GM23338 (cell line): ENCODE measurements around the gene CLCNKA. TPM values are rescaled to one million over a fixed set of nuclear protein-coding genes. Genes with fewer than 3 reads are reported as not detected.

Source experiments
- ETS1 ChIP-seq: IDR thresholded peaks from 2 replicates; pipeline ENCODE4 v1.6.1; 2016; ENCODE audit warnings: antibody characterized with exemption
- EZH2 ChIP-seq: fragments of 200-600 bp; sonication (generic); IDR thresholded peaks from one replicate; pipeline ENCODE4 v1.8.0; 2017; ENCODE audit warnings: antibody characterized with exemption, mild to moderate bottlenecking, low read depth; ENCODE audit not compliant: unreplicated experiment
- POLR2AphosphoS5 ChIP-seq: IDR thresholded peaks from 2 replicates; pipeline ENCODE4 v1.6.1; 2016; ENCODE audit warnings: antibody characterized with exemption, low read depth
- STAT1 ChIP-seq: IDR thresholded peaks from one replicate; pipeline ENCODE4 v1.6.1; 2016; ENCODE audit warnings: antibody characterized with exemption; ENCODE audit not compliant: unreplicated experiment
- ZNF114 ChIP-seq: fragments of 250-450 bp; sonication (Bioruptor Pico); IDR thresholded peaks from 2 replicates; pipeline ENCODE4 v1.5.0; 2020; ENCODE audit warnings: mild to moderate bottlenecking, moderate library complexity
- ZNF462 ChIP-seq: fragments of 250-450 bp; sonication (Bioruptor Pico); IDR thresholded peaks from 2 replicates; pipeline ENCODE4 v1.5.0; 2020; ENCODE audit warnings: mild to moderate bottlenecking, moderate library complexity
- polyA plus RNA-seq: library from polyadenylated mRNA; unstranded; fragments of >200 nt; fragmentation: Nextera tagmentation; extraction: Ambion mirVana; gene quantifications from 2 replicates; pipeline ENCODE4 v1.2.1, GENCODE V29; 2016
- total RNA-seq: library from RNA; depleted of rRNA; stranded (reverse); fragments of >200 nt; shearing (Covaris generic); gene quantifications from 2 replicates; pipeline ENCODE4 v1.2.3, GENCODE V29; 2014
- TF ChIP-seq, protein P1 (sequence below): IDR thresholded peaks from one replicate; pipeline ENCODE4 v1.6.1; 2018; ENCODE audit warnings: antibody characterized with exemption; ENCODE audit not compliant: unreplicated experiment

Gene CLCNKA
- total and polyA plus RNA-seq, 2 experiments from 2014 or later: 0.59 to 0.76 TPM

DNA sequence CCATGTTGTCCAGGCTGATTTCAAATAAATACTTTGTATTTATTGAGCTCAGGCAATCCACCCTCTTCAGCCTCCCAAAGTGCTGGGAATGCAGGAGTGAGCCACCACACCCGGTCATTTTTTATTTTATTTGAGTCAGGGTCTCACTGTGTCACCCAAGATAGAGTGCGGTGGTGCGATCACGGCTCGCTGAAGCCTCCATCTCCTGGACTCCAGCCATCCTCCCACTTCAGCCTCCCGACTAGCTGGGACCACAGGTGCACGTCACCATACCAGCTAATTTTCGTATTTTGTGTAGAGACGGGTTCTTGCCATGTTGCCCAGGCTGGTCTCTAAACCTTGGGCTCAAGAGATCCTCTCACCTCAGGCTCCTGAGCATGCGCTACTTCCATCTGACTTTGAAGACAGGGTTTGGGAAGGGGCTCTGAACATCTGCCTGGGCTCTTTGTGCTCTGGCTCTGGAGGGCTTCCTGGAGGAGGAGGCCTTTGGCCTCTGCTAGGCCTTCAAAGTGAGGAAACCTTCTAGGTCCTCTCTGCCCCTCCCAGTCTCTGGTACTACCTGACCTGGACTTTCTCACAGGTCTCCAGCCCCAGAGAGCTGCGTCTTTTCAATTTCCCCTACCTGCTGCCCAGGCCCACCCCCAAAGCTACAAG is 9.8 kb upstream of the CLCNKA start (continued):
- TF ChIP-seq ZNF462 (no peak), ETS1 (no peak), STAT1 (no peak), ZNF114 (CRISPR knock-in tag) (no peak), EZH2 (no peak), POLR2AphosphoS5 (no peak)
- TF ChIP-seq, protein P1, sequence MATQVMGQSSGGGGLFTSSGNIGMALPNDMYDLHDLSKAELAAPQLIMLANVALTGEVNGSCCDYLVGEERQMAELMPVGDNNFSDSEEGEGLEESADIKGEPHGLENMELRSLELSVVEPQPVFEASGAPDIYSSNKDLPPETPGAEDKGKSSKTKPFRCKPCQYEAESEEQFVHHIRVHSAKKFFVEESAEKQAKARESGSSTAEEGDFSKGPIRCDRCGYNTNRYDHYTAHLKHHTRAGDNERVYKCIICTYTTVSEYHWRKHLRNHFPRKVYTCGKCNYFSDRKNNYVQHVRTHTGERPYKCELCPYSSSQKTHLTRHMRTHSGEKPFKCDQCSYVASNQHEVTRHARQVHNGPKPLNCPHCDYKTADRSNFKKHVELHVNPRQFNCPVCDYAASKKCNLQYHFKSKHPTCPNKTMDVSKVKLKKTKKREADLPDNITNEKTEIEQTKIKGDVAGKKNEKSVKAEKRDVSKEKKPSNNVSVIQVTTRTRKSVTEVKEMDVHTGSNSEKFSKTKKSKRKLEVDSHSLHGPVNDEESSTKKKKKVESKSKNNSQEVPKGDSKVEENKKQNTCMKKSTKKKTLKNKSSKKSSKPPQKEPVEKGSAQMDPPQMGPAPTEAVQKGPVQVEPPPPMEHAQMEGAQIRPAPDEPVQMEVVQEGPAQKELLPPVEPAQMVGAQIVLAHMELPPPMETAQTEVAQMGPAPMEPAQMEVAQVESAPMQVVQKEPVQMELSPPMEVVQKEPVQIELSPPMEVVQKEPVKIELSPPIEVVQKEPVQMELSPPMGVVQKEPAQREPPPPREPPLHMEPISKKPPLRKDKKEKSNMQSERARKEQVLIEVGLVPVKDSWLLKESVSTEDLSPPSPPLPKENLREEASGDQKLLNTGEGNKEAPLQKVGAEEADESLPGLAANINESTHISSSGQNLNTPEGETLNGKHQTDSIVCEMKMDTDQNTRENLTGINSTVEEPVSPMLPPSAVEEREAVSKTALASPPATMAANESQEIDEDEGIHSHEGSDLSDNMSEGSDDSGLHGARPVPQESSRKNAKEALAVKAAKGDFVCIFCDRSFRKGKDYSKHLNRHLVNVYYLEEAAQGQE: no peak
